ENCODE results near the gene OR1C1. TPM values are rescaled to one million over a fixed set of nuclear protein-coding genes. Genes with fewer than 3 reads are reported as not detected.
"Not testable (repeated sequence)": the region's sequence is repeated elsewhere in the genome, so short reads cannot be mapped to it uniquely, and the experiment has no call there.

The OR1C1 gene, protein sequence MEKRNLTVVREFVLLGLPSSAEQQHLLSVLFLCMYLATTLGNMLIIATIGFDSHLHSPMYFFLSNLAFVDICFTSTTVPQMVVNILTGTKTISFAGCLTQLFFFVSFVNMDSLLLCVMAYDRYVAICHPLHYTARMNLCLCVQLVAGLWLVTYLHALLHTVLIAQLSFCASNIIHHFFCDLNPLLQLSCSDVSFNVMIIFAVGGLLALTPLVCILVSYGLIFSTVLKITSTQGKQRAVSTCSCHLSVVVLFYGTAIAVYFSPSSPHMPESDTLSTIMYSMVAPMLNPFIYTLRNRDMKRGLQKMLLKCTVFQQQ
- not detected for total RNA-seq

DNA sequence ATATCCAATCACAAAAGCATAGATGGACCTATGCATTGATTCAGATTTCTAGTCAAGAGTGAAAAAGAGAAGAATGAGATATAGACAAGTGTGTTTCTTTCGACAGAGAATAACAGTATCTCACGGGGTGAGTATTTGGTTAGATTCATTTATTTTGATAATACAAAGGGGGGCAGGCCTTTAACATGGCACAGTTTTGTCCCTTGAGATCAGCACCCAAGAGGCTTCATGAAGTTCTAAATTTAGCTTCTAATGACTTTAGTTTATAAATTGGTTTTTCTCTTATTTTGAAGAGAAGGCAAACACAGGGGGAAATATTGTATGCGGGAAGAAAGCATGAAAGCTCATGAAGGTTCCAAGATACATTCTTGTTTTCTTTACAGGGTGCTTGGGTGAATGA lies at the start of gene OR1C1:
Gene OR1C1, minus strand, starts transcription at position 101 of the 400 bp plus-strand sequence. CDS start 2,150 bp downstream, outside the sequence.
- DNase-seq, result no peak
- CTCF ChIA-PET, result no interaction called here
- Mint-ChIP-seq H3K4me1 (no peaks in the 10 kb centered on the region), H3K9me3 (no peaks in the 10 kb centered on the region), H3K27ac (no peak within 1 kb of the TSS), H3K36me3 (ENCODE audit: low read depth) (no peaks in the 10 kb centered on the region), H3K4me3 (no peak within 1 kb of the TSS), H3K27me3 (no peaks in the 10 kb centered on the region)
- POLR2A ChIA-PET, result no interaction called here

DNA sequence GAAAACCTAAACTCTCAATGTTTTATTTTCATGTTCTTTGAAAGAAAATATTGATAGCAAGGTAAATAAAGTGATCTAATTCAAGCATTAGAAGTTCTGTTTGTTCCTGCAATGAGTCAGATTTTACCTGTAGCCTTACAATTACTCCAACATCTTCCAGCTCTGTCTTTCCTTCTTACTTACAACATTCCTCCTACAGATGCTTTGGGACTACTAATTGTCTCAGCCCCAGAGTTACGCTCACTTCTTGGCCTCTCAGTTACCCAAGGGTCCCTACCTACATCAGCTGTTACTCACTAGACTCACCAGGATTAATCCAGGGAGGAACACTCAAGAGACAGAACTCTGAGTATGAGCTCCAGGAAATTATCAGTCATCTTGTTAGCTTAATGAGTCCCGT lies 37.2 kb upstream of the OR1C1 start:
- Mint-ChIP-seq H3K4me3 (no peak overlapping the region), H3K27ac (no peak overlapping the region), H3K4me1 (no peaks in the 10 kb centered on the region), H3K36me3 (ENCODE audit: low read depth) (no peaks in the 10 kb centered on the region), H3K9me3 (no peaks in the 10 kb centered on the region), H3K27me3 (no peaks in the 10 kb centered on the region)
- CTCF ChIA-PET, result no interaction called here
- POLR2A ChIA-PET, result no interaction called here
- no peak for DNase-seq

DNA sequence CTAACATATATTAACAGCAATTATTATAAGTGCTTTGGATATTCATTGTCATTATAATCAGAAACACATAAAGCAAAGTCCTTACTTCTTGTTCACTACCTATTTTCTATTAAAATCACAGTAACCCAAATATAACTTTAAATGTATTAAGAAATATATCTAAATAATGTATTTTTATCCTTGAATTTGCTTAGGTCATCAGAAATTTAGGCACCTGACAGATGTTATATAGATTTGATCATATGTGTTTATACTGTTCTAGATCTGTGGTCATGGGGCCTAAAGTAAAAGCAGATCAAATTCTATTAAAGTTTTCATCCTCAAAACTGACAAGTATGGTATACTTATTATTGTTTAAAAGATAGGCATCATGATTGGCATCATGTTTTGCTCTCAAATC lies 9.2 kb upstream of the OR1C1 start:
- no peak for DNase-seq
- ChIA-PET CTCF (no interaction called here), POLR2A (no interaction called here)
- no peaks in the 10 kb centered on the region for H3K36me3 Mint-ChIP-seq (ENCODE audit: low read depth)
- no peaks in the 10 kb centered on the region for H3K27me3 Mint-ChIP-seq
- no peak overlapping the region for H3K4me3 Mint-ChIP-seq
- no peak overlapping the region for H3K27ac Mint-ChIP-seq
- no peaks in the 10 kb centered on the region for H3K4me1 Mint-ChIP-seq
- H3K9me3 Mint-ChIP-seq, result no peaks in the 10 kb centered on the region

DNA sequence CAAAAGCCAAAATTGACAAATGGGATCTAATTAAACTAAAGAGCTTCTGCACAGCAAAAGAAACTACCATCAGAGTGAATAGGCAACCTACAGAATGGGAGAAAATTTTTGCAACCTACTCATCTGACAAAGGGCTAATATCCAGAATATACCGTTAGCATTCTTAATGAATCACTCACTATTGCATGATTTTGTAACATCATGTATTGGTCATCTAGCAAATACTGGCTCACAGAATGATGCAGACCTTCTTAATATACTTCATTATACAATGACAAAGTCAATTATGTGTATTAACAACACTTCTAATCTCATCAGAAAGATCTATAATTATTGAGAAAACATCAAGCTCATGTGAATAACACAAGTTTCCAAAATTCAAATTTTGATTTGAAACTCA lies 6.0 kb downstream of the OR1C1 start:
- DNase-seq; H3K4me1 Mint-ChIP-seq; H3K4me3 Mint-ChIP-seq; CTCF ChIA-PET; POLR2A ChIA-PET; H3K36me3 Mint-ChIP-seq (ENCODE audit: low read depth); H3K27ac Mint-ChIP-seq; H3K9me3 Mint-ChIP-seq; H3K27me3 Mint-ChIP-seq: not testable (repeated sequence)

DNA sequence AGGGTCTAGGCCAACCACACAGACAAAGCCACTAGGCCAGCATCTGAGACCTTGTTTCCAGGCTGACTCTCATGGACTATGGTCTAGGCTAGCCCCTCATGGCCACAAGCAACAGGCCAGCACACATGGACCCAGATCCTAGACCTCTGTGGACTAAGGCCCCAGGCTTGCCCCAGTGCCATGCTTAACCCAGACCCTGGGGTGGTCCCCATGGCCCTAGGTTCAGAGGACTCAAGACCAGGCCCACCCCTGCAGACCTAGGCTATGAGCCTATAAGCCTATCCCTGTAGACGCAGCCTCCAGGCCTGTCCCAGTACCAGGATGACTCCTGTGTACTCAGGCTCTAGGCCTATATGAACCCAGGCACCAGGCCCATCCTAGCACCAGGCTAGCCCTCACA lies 10.5 kb downstream of the OR1C1 start:
- POLR2A ChIA-PET, result no interaction called here
- H3K4me3 Mint-ChIP-seq, result no peak overlapping the region
- no peak overlapping the region for H3K27ac Mint-ChIP-seq
- H3K36me3 Mint-ChIP-seq (ENCODE audit: low read depth), result no peaks in the 10 kb centered on the region
- no peaks in the 10 kb centered on the region for H3K4me1 Mint-ChIP-seq
- DNase-seq, result no peak
- CTCF ChIA-PET, result no interaction called here
- peaks cover 10% of the 10 kb centered on the region for H3K9me3 Mint-ChIP-seq
- no peaks in the 10 kb centered on the region for H3K27me3 Mint-ChIP-seq

DNA sequence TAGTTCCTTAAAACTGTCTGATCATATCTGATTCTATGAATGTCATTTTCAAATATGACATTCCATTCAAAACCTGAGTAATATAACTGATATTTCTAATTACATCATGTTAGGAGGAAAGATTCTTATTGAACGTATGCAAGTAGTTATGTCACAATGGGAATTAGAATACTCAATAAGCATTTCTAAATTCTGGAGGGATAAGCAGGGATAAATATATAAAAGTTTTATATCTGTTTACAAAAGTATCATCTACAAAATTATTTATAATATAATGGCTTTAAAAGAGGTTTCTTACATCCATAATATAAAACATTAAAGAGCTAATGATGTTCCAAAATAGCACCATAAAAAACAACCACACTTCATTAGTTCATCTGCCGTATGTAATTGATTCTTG lies 12.3 kb downstream of the OR1C1 start, which contains the start of gene OR14A2:
Gene OR14A2, minus strand, starts transcription at position 101 of the 400 bp plus-strand sequence.
- DNase-seq, result no peak
- Mint-ChIP-seq H3K27me3 (no peaks in the 10 kb centered on the region), H3K4me1 (no peaks in the 10 kb centered on the region), H3K4me3 (no peak within 1 kb of the TSS), H3K36me3 (ENCODE audit: low read depth) (no peaks in the 10 kb centered on the region), H3K27ac (no peak within 1 kb of the TSS), H3K9me3 (peaks cover 10% of the 10 kb centered on the region)
- CTCF ChIA-PET, result no interaction called here
- POLR2A ChIA-PET, result no interaction called here

DNA sequence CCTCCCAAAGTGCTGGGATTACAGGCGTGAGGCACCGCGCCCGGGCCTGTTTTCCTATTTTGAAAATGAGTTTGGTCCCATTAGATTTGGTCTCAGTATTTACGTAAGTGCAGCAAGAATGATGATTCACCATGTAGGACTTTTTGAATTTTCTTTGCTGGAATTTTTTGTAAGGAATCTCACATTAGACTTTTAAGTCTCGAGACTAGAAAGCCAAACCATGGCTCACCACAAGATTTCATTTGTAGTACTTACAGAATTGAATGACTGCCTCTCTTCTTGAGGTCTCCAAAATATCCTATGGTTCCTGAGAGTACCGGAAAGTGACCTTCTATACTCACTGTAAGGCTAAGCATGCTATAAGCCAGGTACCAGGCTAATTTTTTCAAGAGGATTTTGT lies 12.7 kb downstream of the OR1C1 start:
- DNase-seq, result no peak
- Mint-ChIP-seq H3K36me3 (ENCODE audit: low read depth) (no peaks in the 10 kb centered on the region), H3K4me1 (no peaks in the 10 kb centered on the region), H3K27ac (no peak overlapping the region), H3K27me3 (no peaks in the 10 kb centered on the region), H3K4me3 (no peak overlapping the region), H3K9me3 (peaks cover 10% of the 10 kb centered on the region)
- ChIA-PET CTCF (no interaction called here), POLR2A (no interaction called here)

DNA sequence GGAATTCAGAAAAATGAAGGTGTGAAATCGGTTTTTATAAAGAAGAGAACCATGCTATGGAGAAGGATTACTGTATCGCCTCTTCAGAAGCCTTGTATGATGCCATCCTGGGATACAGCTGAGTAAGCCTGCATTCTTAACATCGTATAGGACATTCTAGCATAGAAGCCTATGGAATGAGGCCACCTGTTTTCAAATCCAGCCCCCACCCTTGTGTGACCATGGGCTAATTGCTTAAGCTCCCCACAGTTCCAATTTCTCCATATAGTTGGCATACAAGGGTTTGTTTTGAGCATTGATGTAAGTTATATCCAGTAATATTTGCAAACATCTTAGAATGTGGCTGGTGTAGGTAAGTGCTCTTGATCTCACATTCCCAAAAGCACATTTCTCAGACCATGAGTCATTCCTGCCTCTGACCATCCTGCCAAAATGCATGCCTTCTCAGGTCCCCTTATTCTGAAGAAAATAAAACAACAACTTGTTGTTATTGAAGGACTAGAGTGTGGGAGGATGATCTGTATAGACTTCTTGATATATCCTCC lies 13.9 kb downstream of the OR1C1 start:
- Mint-ChIP-seq H3K4me1 (no peaks in the 10 kb centered on the region), H3K27me3 (no peaks in the 10 kb centered on the region), H3K36me3 (ENCODE audit: low read depth) (no peaks in the 10 kb centered on the region), H3K4me3 (no peak overlapping the region), H3K27ac (no peak overlapping the region), H3K9me3 (peaks cover 8% of the 10 kb centered on the region)
- CTCF ChIA-PET, result no interaction called here
- POLR2A ChIA-PET, result no interaction called here
- DNase-seq, result no peak

DNA sequence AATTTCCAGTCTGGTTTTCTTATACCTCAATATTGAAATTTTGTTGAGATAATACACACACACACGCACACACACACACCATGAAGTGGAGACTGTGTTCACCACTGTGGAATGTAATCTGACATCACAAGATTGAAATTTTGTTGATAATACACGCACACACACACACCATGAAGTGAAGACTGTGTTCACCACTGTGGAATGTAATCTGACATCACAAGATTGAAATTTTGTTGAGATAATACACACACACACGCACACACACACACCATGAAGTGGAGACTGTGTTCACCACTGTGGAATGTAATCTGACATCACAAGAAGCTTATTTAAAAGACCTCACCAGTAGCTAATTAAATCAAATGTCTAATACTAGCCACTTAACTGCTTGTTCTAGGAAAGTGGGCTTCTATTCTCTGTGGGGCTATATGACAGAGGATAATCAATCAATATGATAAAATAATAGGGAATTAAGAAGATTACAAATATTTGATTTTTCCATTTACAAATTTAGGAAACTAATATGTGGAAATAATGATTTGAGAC lies 18.1 kb downstream of the OR1C1 start:
- H3K4me1 Mint-ChIP-seq; POLR2A ChIA-PET; H3K9me3 Mint-ChIP-seq; DNase-seq; H3K36me3 Mint-ChIP-seq (ENCODE audit: low read depth); H3K27me3 Mint-ChIP-seq; H3K4me3 Mint-ChIP-seq; CTCF ChIA-PET; H3K27ac Mint-ChIP-seq: not testable (repeated sequence)

DNA sequence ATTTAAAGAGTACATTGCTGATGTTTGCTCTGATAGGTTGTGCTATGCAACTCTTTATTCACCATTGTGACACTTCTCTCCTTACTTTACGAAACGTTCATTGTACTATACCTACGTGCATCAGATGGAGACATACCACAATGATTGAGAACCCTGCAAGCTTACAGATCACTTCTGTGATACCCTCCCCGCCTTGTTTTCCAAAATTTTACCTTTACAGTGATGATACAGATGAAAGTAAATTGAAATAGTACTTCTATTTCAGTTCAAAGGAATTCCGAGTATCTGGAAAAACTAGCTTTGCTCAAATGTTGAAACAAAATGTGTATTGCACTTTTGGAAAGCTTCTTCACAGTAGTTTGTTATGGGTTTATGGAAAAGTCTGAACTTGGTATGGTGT lies 18.6 kb downstream of the OR1C1 start:
- no peaks in the 10 kb centered on the region for H3K36me3 Mint-ChIP-seq (ENCODE audit: low read depth)
- no peaks in the 10 kb centered on the region for H3K9me3 Mint-ChIP-seq
- POLR2A ChIA-PET, result no interaction called here
- no peak for DNase-seq
- no peaks in the 10 kb centered on the region for H3K4me1 Mint-ChIP-seq
- no peak overlapping the region for H3K27ac Mint-ChIP-seq
- H3K4me3 Mint-ChIP-seq, result no peak overlapping the region
- CTCF ChIA-PET, result no interaction called here
- no peaks in the 10 kb centered on the region for H3K27me3 Mint-ChIP-seq

DNA sequence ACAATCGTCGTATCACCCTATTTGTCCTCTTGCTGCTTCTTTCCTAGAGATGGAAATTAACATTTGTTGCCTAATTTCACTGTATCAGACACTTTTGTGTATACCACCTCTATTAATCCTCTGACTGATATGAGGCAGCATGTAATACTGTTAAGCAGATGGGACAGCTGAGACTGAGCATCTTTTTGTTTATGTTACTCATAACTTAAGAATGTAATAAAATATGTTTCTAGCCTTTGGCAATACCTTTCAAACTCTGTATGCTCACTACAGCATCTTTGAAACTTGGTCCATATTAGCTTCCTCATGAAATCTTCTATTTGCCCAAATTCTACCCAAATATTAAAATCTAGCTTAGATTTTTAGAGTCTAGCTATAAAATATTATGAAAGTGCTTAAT lies 19.6 kb downstream of the OR1C1 start:
- no peak overlapping the region for H3K4me3 Mint-ChIP-seq
- no peaks in the 10 kb centered on the region for H3K36me3 Mint-ChIP-seq (ENCODE audit: low read depth)
- no peak for DNase-seq
- ChIA-PET POLR2A (no interaction called here), CTCF (no interaction called here)
- H3K27me3 Mint-ChIP-seq, result no peaks in the 10 kb centered on the region
- H3K27ac Mint-ChIP-seq, result no peak overlapping the region
- H3K4me1 Mint-ChIP-seq, result no peaks in the 10 kb centered on the region
- H3K9me3 Mint-ChIP-seq, result no peaks in the 10 kb centered on the region

DNA sequence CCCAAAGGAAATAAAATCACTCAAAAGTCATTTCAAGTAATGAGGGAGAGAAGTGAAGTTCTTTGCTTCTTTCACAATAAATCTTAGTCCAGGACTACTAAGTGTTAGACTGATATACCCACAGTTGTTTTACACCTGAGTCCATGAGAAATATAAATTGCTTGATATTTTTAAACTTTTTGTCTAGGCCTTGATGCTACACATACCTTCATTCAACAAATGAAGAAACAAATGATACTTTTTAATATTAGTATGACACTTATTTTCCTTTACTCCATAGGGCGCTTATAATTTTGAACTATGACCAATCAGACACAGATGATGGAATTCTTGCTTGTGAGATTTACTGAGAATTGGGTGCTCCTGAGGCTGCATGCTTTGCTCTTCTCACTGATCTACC lies 22.0 kb downstream of the OR1C1 start, which contains the start of gene OR14K1:
Gene OR14K1, plus strand, starts transcription at position 301 of the 400 bp plus-strand sequence. Its CDS starts 0 bp downstream, at position 301.
- no peak for DNase-seq
- no peaks in the 10 kb centered on the region for H3K9me3 Mint-ChIP-seq

DNA sequence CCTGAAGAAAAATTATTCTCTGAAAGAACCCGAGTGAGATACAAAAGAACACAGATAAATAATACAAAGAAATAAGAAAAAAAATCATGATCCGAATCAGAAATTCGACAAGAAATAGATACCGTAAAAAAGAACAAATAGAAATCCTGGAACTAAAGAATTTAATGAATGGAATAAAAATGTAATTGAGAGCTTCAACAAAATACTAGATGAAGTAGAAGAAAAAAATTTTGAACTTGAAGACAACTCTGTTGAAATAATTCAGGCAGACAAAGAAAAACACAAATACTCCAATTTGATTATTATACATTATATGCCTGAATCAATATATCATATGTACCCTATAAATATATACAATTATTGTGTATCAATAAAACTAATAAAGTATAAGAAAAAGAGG lies 39.1 kb downstream of the OR1C1 start:
- Mint-ChIP-seq H3K36me3 (ENCODE audit: low read depth) (no peaks in the 10 kb centered on the region), H3K4me1 (no peaks in the 10 kb centered on the region), H3K4me3 (no peak overlapping the region), H3K27me3 (no peaks in the 10 kb centered on the region), H3K27ac (no peak overlapping the region), H3K9me3 (peaks cover 6% of the 10 kb centered on the region)
- no peak for DNase-seq
- ChIA-PET CTCF (no interaction called here), POLR2A (no interaction called here)

More for the DNA sequence above, 22.0 kb downstream of the OR1C1 start, which contains the start of gene OR14K1:
- Mint-ChIP-seq H3K4me1 (no peaks in the 10 kb centered on the region), H3K27ac (no peak within 1 kb of the TSS), H3K36me3 (ENCODE audit: low read depth) (no peaks in the 10 kb centered on the region), H3K4me3 (no peak within 1 kb of the TSS), H3K27me3 (no peaks in the 10 kb centered on the region)
- ChIA-PET POLR2A (no interaction called here), CTCF (no interaction called here)

DNA sequence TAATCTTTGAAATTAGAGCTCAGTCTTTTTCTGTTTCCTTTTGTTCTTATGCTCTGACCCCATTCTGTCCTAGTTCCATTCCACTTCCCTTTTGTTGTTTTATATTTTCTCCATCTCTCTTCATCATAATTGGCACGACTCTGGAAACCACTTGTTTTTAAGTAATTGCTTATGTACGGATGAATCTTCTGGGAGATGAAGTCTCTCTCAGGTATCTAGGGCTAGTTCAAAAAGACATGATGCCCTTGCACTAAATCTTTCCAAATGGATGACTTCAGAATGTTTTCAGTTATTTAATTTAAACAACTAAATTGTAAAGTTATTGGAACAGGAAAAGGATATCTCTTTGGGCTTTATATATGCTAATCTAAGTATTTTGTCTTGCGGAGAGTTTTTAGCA lies 43.8 kb downstream of the OR1C1 start, which contains the start of gene OR6F1:
Gene OR6F1, minus strand, starts transcription at position 101 of the 400 bp plus-strand sequence. CDS start 3,891 bp downstream, outside the sequence.
- H3K27ac Mint-ChIP-seq, result no peak within 1 kb of the TSS
- no peak for DNase-seq
- H3K9me3 Mint-ChIP-seq, result peaks cover 3% of the 10 kb centered on the region
- no peak within 1 kb of the TSS for H3K4me3 Mint-ChIP-seq
- ChIA-PET CTCF (no interaction called here), POLR2A (no interaction called here)
- no peaks in the 10 kb centered on the region for H3K36me3 Mint-ChIP-seq (ENCODE audit: low read depth)
- H3K4me1 Mint-ChIP-seq, result no peaks in the 10 kb centered on the region
- H3K27me3 Mint-ChIP-seq, result no peaks in the 10 kb centered on the region

All from activated CD4-positive, alpha-beta T cell treated with anti-CD3 and anti-CD28 coated beads, Interleukin-2, amount 10 ng/mL, durations not matched to agents 7 days and 5 days (primary cell).